ENCODE measurements around the gene ARL15. TPM values are rescaled to one million over a fixed set of nuclear protein-coding genes. Genes with fewer than 3 reads are reported as not detected.

The ARL15 gene
- total RNA-seq, 1 experiment from 2014 or later = 13.0 TPM

- Histone ChIP-seq H4K91ac (ENCODE audit: insufficient read length, low read depth, low read length) (no peak overlapping the region), H3K23ac (ENCODE audit: insufficient read length, low read depth, low read length) (no peak overlapping the region), H3K23me2 (ENCODE audit: insufficient read length, low read depth, low read length, poor library complexity, severe bottlenecking) (no peaks in the 10 kb centered on the region), H2BK20ac (ENCODE audit: low read depth, low read length, poor library complexity, severe bottlenecking) (no peak overlapping the region), H2BK120ac (ENCODE audit: low read depth, low read length, poor library complexity, severe bottlenecking) (no peak overlapping the region), H3K56ac (ENCODE audit: insufficient read length, low read depth, low read length) (no peak overlapping the region), H3T11ph (ENCODE audit: low read length) (no peak overlapping the region), H4K8ac (replicated peaks; ENCODE audit: insufficient read length, low read depth, low read length) (no peak overlapping the region), H3K14ac (ENCODE audit: insufficient read depth, low read length) (no peak overlapping the region), H4K5ac (ENCODE audit: insufficient read length, low read depth, low read length) (no peak overlapping the region), H3K18ac (ENCODE audit: insufficient read length, low read depth, low read length) (no peak overlapping the region), H4K20me1 (ENCODE audit: control insufficient read depth, insufficient read depth, insufficient read length) (no peaks in the 10 kb centered on the region), H3K4ac (ENCODE audit: low read depth, low read length) (no peak overlapping the region), H3K79me1 (ENCODE audit: insufficient read depth, low read depth, low read length, poor library complexity, severe bottlenecking) (no peaks in the 10 kb centered on the region), H3K9ac (ENCODE audit: extremely low read depth, insufficient read length, low read length) (no peak overlapping the region), H3K79me2 (ENCODE audit: insufficient read depth, low read length) (no peaks in the 10 kb centered on the region), H3K27me3 (ENCODE audit: insufficient read depth, low read length) (no peaks in the 10 kb centered on the region), H2BK15ac (ENCODE audit: low read depth, low read length) (no peak overlapping the region), H3K9me3 (ENCODE audit: control insufficient read depth, low read depth, low read length) (no peaks in the 10 kb centered on the region), H3K4me1 (ENCODE audit: insufficient read depth, low read length) (no peaks in the 10 kb centered on the region), H2BK12ac (ENCODE audit: insufficient read length, low read depth, low read length) (no peak overlapping the region), H2AK5ac (ENCODE audit: insufficient read length, low read length) (no peak overlapping the region), H2AFZ (ENCODE audit: low read length) (no peak overlapping the region), H2BK5ac (ENCODE audit: insufficient read length, low read length) (no peak overlapping the region), H3K4me2 (ENCODE audit: insufficient read depth, insufficient read length, low read length) (no peak overlapping the region), H3K27ac (ENCODE audit: insufficient read length, low read depth, low read length) (no peak overlapping the region)
- no peak for TF ChIP-seq CTCF (conservative IDR thresholded peaks at IDR 0.05)
- Mint-ChIP-seq H3K9me3 (no peaks in the 10 kb centered on the region), H3K4me3 (no peak overlapping the region), H3K4me1 (peaks cover 5 to 7% of the 10 kb centered on the region in 2 experiments), H3K27ac (peak overlapping the region in 1 of 3 experiments; percentile 55; a peak in 2 of 7 replicates), H3K36me3 (ENCODE audit: insufficient read depth in 1 of 3, low read depth in 3 of 3) (peaks cover 0 to 3% (median 0%) of the 10 kb centered on the region in 3 experiments; a peak in 2 of 7 replicates), H3K27me3 (ENCODE audit: low read depth) (no peaks in the 10 kb centered on the region)
- no peak for DNase-seq
These were observed 344.9 kb downstream of the ARL15 start for GRCh38 chr5:53965459-53965858.
